T47D (cell line): ENCODE data around the gene ETFA.

Experiments used
- DNase-seq, 2 experiments: peaks; one replicate each; pipeline versions ENCODE4 v3.0.0 to v3.0.0-alpha.2; 2011 to 2012; ENCODE audit warnings: low read depth in 1 of 2, low spot score in 1 of 2
- JUND ChIP-seq: IDR thresholded peaks from 2 replicates; pipeline ENCODE4 v1.6.1; 2012; ENCODE audit warnings: low read depth
- in situ Hi-C: cut with HindIII; loops from 2 replicates; pipeline ENCODE4 v1.10.0; 2016; ENCODE audit warnings: low sequenced_read_pairs, low pct_unique_long_range_greater_than_20kb

Gene ETFA

GRCh38 chr15:76183930-76184649 is 127.2 kb downstream of the ETFA start:
- in situ Hi-C loops, result no loop called here
- no peak for DNase-seq
- TF ChIP-seq JUND, result no peak

GRCh38 chr15:76181705-76182107 is 129.6 kb downstream of the ETFA start:
- TF ChIP-seq JUND, result no peak
- DNase-seq, result no peak
- in situ Hi-C loops, result no loop called here

- no peak for DNase-seq
- TF ChIP-seq JUND, result no peak
Measured at GRCh38 chr15:76180321-76180720, 130.9 kb downstream of the ETFA start.

GRCh38 chr15:76179023-76179422 is 132.2 kb downstream of the ETFA start:
- no peak for TF ChIP-seq JUND
- DNase-seq, result no peak
- in situ Hi-C loops, result no loop called here

More at GRCh38 chr15:76180321-76180720, 130.9 kb downstream of the ETFA start:
- in situ Hi-C loops, result no loop called here

- no peak for DNase-seq
- TF ChIP-seq JUND, result no peak
- in situ Hi-C loops, result no loop called here
Measured at GRCh38 chr15:76178296-76179000, 132.8 kb downstream of the ETFA start.

GRCh38 chr15:76177491-76178040 is 133.7 kb downstream of the ETFA start:
- in situ Hi-C loops, result no loop called here
- no peak for TF ChIP-seq JUND
- DNase-seq, result no peak

- no peak for DNase-seq
- in situ Hi-C loops, result no loop called here
- TF ChIP-seq JUND, result no peak
Measured at GRCh38 chr15:76176487-76177085, 134.7 kb downstream of the ETFA start.

- DNase-seq, result no peak
- in situ Hi-C loops, result no loop called here
- TF ChIP-seq JUND, result no peak
Measured at GRCh38 chr15:76176059-76176458, 135.2 kb downstream of the ETFA start.

GRCh38 chr15:76175442-76175841 is 135.8 kb downstream of the ETFA start:
- no peak for TF ChIP-seq JUND
- no peak for DNase-seq
- in situ Hi-C loops, result no loop called here

- no peak for TF ChIP-seq JUND
- in situ Hi-C loops, result no loop called here
- no peak for DNase-seq
Measured at GRCh38 chr15:76174654-76175053, 136.6 kb downstream of the ETFA start.

GRCh38 chr15:76173317-76173834 is 137.9 kb downstream of the ETFA start:
- no peak for DNase-seq
- TF ChIP-seq JUND, result no peak
- in situ Hi-C loops, result no loop called here

- TF ChIP-seq JUND, result no peak
- in situ Hi-C loops, result no loop called here
- no peak for DNase-seq
Measured at GRCh38 chr15:76172782-76173181, 138.5 kb downstream of the ETFA start.
